GM21423 (cell line): Measurements from ENCODE around the gene KRT80.

Experiments
- ATAC-seq: cut with Tn5 transposase; IDR thresholded peaks from one replicate; pipeline ENCODE4 v1.9.1; 2021; ENCODE audit warnings: mild to moderate bottlenecking, moderate library complexity; ENCODE audit not compliant: unreplicated experiment

KRT80 gene

GRCh38 chr12:52229836-52230343 is 38.1 kb upstream of the KRT80 start:
- ATAC-seq: no peak

DNA sequence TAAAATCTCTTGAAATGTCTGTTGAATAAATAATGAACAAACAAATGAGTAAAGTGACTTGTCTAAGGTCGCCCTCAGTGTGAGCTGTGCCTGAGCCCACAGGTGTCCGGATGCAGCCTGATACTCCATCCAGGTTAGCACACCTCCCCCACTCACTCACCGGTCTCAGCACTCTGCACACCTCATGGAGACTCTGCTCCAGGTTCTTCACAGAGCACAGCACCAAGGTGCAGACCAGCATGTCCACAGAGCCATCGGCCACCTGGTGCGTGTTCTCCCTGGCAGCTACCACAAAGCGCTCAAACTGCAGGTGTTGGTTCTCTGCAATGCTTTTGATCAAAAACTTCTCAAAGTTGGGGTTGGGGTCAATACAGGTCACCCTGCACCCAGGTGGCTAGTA is 37.1 kb upstream of the KRT80 start:
- no peak for ATAC-seq

GRCh38 chr12:52228366-52228765 is 36.6 kb upstream of the KRT80 start:
- no peak for ATAC-seq

DNA sequence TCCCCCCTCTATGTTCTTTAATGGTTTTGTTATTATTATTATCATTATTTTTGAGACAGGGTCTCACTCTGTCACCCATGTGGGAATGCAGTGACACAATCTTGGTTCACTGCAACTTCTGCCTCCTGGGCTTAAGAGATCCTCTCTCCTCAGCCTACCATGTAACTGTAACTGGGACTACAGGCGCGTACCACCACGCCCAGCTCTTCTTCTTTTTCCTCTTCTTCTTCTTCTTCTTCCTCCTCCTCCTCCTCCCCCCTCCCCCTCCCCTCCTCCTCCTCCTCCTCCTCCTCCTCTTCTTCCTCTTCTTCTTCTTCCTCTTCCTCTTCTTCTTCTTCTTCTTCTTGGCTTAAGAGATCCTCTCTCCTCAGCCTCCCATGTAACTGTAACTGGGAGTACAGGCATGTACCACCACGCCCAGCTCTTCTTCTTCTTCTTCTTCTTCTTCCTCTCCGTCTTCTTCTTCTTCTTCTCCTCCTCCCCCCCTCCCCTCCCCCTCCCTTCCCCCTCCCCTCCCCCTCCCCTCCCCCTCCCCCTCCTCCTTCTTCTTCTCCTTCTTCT is 35.9 kb upstream of the KRT80 start:
- no peak for ATAC-seq

DNA sequence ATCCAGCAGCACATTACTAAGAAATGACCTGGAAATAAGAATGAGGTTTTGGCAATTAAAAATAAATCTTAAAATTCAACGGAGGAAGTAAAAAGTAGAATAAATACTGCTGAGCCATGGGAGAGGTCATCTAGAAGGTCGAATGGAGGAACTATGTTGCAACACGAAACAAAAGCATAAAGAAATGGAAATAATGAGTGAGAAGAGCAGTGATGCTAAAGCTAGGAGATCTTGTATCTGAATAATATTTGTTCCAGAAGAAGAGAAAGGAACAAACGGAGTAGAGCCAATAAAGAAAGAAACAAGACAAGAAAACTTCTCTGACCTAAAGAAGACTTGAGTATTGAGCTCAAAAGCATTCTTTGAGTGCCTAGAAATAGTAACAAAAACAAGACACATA is 34.6 kb upstream of the KRT80 start:
- no peak for ATAC-seq

- no peak for ATAC-seq
Observed at GRCh38 chr12:52225752-52226151, 33.9 kb upstream of the KRT80 start.

GRCh38 chr12:52224151-52224550 is 32.3 kb upstream of the KRT80 start:
- ATAC-seq: no peak

- ATAC-seq: no peak
Observed at GRCh38 chr12:52223406-52224039, 31.7 kb upstream of the KRT80 start.

DNA sequence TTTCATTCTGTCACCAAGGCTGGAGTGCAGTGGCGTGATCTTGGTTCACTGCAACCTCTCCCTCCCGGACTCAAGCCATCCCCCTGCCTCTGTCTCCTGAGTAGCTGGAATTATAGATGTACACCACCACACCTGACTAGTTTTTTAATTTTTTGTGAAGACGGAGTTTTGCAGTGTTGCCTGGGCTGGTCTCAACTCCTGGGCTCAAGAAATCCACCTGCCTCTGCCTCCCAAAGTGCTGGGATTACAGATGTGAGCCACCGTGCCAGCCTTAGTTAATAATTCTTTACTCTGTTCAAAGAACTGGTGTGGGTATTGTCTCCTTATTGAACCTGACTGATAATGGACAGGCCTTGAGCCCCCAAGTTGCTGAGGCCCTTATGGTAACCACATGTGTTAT is 30.9 kb upstream of the KRT80 start:
- no peak for ATAC-seq

DNA sequence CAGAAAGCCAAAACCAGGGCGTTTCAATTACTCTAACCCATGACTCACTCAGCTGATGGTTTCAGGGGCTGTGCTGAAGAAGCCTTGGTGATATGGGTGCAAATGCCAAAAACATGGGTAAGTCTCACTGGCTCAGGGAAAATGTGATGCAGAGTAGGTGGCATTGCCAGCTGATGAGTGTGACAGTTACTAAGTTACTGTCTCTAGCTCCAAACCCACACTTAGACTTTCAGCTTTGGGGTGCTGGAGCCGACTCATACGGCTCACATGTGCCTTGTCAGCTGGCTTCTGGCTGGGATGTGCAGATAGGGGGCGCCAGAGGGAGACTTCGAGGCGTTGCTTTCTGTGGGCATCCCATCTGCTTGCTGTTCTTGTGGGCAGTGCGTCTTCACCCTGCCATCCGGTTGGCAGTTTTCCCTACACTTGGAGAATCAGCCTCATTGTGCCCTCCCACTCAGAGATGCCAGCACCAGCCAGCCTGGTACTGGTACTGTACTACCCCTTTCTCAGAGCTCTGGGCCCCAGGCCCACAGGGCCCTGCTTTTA is 30.2 kb upstream of the KRT80 start:
- ATAC-seq: no peak

DNA sequence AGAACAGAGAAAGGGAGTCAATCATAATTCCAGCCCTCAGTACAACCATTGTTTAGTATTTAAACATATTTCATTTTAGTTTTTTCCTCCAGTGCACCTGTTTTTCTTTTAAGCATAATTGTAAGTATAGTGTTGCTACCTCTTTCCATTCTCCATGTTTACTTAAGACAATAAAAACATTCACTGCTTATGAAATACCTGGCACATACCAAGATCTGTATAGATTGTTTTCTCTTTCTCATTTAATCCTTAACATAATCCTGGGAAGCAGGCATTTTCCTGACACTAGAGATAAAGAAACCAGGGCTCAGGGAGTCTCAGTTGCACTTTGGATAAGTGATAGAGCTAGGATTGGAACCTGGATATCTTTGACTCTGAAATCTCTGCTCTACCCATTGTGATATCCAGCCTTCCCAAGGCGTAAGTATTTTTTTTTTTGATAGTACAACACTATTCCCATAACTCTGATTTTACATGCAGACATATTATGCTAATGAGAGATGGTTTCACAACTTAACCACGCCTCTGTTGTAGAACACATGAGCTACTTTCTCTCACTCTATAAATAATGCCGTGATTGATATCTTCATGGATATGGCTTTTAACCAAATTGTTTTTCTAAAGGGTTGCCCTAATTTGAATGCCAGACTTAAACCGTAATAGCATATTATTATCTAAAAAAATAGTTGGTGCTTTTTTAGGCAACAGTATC is 29.4 kb upstream of the KRT80 start:
- no peak for ATAC-seq

DNA sequence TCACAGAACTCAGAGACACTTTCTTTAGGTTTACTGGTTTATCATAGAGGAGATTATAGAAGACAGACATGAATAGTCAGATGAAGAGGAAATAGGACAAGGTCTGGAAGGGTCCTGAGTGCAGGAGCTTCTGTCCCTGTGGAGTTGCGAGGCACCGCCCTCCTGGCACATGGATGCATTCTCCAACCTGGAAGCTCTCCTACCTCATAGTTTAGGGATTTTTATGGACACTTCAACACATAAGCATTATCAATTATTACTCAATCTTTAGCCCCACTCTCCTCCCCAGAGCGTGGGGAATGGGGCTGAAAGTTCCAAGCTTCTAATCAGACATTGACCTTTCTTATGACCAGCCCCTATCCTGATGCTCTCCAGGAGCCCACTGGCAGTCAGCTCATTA is 28.7 kb upstream of the KRT80 start:
- no peak for ATAC-seq

GRCh38 chr12:52218001-52218400 is 26.2 kb upstream of the KRT80 start:
- no peak for ATAC-seq

DNA sequence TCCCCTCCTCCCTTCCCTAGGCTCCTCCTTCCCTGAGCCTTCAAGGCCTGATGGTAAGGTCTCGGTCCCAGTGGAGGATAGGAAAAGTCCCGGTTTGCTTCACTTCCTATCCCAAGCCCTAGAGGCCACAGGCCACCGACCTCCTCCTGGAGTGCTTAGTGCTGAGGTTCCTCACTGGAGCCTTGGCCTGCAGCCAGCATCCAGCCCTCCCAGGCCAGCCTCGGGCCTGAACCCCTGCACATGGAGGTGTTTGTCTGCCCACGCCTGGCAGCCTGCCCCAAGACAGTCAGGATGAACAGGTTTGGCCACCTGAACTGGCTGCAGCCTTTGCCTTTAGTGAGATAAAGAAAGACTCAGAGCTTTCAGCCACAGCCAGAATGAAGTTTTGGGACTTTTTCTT is 25.4 kb upstream of the KRT80 start:
- ATAC-seq: no peak

DNA sequence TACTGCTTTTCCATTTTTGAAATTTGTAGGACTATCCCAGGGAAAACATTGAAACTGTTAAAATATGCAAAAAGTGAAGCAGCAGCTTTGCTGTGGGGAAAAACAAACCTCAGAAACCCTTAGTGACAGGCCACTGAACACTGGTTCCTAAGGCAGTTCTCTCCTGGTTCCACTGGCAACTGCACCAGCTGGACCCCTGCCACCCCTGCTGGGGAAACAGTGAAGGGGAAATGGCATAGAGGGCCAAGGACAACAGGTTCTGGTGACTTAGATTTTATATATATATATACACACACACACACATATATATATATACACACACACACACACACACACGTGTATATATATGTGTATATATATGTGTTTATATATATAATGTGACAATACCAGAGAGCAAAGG is 25.0 kb upstream of the KRT80 start:
- ATAC-seq: no peak

DNA sequence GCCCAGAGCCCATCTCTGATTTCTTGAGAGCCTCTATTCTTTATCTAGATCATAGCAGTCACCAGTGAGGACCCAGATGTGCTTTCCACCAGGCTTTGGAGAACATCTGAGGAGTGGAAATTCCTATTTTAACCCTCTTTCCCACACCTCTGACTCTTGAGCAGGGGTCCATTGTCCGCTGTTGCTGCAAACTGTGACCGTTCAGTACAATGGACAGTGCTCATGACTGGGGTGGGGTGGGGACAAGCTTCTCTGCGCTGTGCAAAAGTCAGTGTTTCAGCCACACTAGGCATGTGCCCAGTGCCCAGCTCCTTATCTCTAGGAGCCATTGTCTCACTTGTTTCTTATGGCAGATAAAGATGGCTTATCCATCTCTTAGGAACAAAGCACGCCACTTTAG is 24.3 kb upstream of the KRT80 start:
- no peak for ATAC-seq

GRCh38 chr12:52215587-52216031 is 23.8 kb upstream of the KRT80 start:
- ATAC-seq: no peak

DNA sequence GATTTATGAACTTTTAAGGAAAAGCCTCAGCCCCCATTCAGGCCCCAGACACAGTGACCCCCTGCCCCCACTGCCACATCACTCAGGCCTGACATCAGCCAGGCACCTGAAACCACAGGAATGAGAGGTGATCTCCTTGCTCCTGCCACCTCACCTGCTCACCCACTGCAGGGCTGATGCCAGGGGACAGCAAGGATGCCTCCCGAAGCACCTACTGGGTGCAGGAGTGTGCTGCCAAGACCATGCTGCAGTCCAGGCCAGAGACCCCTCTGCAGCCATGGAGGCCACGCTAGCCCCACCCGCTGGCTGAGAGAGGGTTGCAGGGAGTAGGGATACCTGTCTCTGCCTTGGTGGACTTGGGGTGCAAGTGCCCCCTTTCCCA is 22.6 kb upstream of the KRT80 start:
- ATAC-seq: no peak

- no peak for ATAC-seq
Observed at GRCh38 chr12:52213564-52214420, 22.0 kb upstream of the KRT80 start.

GRCh38 chr12:52212701-52213563 is 21.1 kb upstream of the KRT80 start:
- no peak for ATAC-seq
